Neural cell (in vitro differentiated cells): ENCODE data around the gene CARD9.

ENCODE experiments used
- EP300 ChIP-seq: fragments of 450-650 bp; conservative IDR thresholded peaks from 2 replicates; pipeline ENCODE4 v1.6.1; 2014; ENCODE audit warnings: antibody characterized with exemption, mild to moderate bottlenecking, moderate library complexity; ENCODE audit not compliant: poor library complexity, severe bottlenecking
- EZH2 ChIP-seq: fragments of 200-600, 300-800 bp; shearing (Covaris generic), sonication (generic); IDR thresholded peaks from 2 replicates; pipeline ENCODE4 v1.6.1; 2014; ENCODE audit warnings: antibody characterized with exemption, low read length, borderline replicate concordance, mild to moderate bottlenecking; ENCODE audit not compliant: insufficient read depth, poor library complexity, severe bottlenecking
- MXI1 ChIP-seq: fragments of 450-650 bp; conservative IDR thresholded peaks from 2 replicates; pipeline ENCODE4 v1.6.1; 2014; ENCODE audit warnings: antibody characterized with exemption, mild to moderate bottlenecking; ENCODE audit not compliant: poor library complexity, severe bottlenecking
- POLR2AphosphoS5 ChIP-seq: IDR thresholded peaks from 2 replicates; pipeline ENCODE4 v1.6.1; 2012
- TAF1 ChIP-seq: IDR thresholded peaks from 2 replicates; pipeline ENCODE4 v1.6.1; 2012; ENCODE audit warnings: low read depth
- TF ChIP-seq, protein P1 (sequence below): fragments of 450-650 bp; IDR thresholded peaks from 2 replicates; pipeline ENCODE4 v1.5.1; 2014; ENCODE audit warnings: antibody characterized with exemption, mild to moderate bottlenecking, moderate library complexity; ENCODE audit not compliant: poor library complexity, severe bottlenecking

DNA sequence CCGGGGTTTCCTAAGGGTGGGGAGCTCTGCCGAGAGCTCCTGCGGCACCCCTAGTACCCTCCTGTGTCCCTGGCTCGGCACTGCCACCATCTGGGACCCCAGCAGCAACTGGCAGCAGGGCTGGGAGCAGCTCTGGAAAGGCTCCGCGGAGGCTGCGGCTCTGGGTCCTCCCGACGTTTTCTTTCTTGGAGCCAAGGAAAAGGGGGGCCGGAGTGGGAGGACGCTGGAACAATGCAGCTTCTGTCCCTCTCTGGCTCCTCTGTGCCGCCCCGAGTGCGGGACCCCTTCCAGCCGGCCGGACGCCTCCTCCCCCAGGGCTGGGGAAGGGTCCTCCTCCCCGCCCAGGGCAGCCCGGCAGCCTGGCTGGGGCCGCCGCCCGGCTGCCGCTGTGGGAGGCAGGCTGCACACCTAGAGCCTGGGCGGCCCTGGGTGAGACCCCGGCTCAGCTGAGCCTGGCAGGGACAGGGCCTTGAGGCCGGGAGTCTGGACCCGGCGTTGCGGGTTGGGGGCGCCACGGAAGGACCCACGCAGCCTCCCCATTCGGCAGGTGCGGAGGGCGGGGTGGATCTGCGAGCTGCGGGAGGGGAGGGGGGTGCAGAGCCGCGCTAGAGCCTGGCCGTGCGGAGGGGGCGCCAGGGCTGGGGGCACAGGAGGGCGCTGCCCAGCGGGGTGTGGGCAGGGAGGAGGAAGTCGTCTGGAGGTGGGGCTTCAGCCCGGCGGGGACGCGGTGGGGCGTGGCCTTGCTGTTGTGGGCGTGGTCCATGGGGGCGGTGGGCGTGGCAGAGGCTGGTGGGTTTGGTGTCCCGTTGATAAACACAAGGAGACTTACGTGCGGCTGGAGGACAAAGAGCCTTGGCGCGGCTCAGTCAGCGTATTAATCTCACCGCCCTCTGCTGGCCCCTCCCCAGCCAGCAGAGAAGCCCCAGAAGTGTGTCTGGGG lies 31.0 kb downstream of the CARD9 start:
- TF ChIP-seq POLR2AphosphoS5 = peak; percentile 5
- TF ChIP-seq, protein P1, sequence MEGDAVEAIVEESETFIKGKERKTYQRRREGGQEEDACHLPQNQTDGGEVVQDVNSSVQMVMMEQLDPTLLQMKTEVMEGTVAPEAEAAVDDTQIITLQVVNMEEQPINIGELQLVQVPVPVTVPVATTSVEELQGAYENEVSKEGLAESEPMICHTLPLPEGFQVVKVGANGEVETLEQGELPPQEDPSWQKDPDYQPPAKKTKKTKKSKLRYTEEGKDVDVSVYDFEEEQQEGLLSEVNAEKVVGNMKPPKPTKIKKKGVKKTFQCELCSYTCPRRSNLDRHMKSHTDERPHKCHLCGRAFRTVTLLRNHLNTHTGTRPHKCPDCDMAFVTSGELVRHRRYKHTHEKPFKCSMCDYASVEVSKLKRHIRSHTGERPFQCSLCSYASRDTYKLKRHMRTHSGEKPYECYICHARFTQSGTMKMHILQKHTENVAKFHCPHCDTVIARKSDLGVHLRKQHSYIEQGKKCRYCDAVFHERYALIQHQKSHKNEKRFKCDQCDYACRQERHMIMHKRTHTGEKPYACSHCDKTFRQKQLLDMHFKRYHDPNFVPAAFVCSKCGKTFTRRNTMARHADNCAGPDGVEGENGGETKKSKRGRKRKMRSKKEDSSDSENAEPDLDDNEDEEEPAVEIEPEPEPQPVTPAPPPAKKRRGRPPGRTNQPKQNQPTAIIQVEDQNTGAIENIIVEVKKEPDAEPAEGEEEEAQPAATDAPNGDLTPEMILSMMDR = peak; percentile 37
- TF ChIP-seq TAF1 = no peak
- TF ChIP-seq EP300 = no peak
- TF ChIP-seq EZH2 = no peak
- no peak for TF ChIP-seq MXI1
